GM08714 (cell line): ENCODE results near the gene CYB561D1.

Experiments used
- H3K4me3 ChIP-seq: fragments of 200-500 bp; sonication (Bioruptor generic); 2 replicates; pipeline ENCODE4 v1.5.1; 2014; ENCODE audit warnings: mild to moderate bottlenecking, low read length, inconsistent platforms
- ZNF274 ChIP-seq: IDR thresholded peaks from 2 replicates; pipeline ENCODE4 v1.6.1; 2012; ENCODE audit warnings: mild to moderate bottlenecking, low read depth, low read length

The CYB561D1 gene

GRCh38 chr1:109541102-109541501 lies 47.2 kb downstream of the CYB561D1 start:
- no peak for TF ChIP-seq ZNF274
- H3K4me3 ChIP-seq: no peak overlapping the region

GRCh38 chr1:109542657-109543056 lies 48.8 kb downstream of the CYB561D1 start:
- H3K4me3 ChIP-seq: no peak overlapping the region
- TF ChIP-seq ZNF274: no peak

GRCh38 chr1:109543283-109543987 lies 49.5 kb downstream of the CYB561D1 start:
- H3K4me3 ChIP-seq: no peak overlapping the region
- TF ChIP-seq ZNF274: no peak

- H3K4me3 ChIP-seq: no peak overlapping the region
- no peak for TF ChIP-seq ZNF274
These were observed 50.3 kb downstream of the CYB561D1 start for GRCh38 chr1:109543988-109544735.

DNA sequence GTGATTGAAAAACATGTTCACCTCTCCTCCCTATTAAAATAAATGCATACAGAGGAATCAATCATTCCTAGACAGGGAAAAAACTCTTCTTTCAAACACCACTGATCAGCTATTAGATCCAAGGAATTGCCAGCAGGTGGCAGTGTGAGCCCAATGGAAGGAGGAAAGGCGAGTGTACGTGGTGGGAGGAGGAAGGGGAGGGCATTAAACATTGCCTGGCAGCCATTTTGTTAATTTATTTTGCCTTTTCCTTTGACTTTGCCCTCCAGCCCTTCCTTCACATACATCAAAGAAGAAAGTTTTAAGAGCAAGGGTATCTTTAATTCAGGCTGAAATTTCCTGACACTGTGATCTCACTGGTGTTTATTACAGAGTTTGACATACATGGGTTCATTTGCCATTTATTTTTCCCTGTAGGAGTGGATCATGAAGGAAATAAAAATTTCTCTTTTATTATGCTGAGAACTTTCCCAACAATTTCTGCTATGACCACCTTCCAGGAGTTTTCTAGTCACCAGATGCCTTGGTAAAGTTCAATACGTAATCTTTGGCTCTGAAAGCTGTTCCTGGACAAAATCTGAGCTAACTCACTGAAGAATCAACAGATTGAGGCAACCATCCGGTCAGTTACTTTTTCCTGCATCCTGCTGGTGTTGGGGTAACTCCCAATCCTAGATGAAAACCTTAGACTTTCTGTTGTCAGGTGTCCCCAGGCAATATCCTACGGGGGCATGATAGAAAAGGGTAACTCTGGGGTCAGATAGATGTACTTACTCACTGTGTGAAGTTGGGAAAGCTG lies 52.6 kb downstream of the CYB561D1 start:
- no peak for TF ChIP-seq ZNF274
- H3K4me3 ChIP-seq: peak overlapping the region; percentile 81

DNA sequence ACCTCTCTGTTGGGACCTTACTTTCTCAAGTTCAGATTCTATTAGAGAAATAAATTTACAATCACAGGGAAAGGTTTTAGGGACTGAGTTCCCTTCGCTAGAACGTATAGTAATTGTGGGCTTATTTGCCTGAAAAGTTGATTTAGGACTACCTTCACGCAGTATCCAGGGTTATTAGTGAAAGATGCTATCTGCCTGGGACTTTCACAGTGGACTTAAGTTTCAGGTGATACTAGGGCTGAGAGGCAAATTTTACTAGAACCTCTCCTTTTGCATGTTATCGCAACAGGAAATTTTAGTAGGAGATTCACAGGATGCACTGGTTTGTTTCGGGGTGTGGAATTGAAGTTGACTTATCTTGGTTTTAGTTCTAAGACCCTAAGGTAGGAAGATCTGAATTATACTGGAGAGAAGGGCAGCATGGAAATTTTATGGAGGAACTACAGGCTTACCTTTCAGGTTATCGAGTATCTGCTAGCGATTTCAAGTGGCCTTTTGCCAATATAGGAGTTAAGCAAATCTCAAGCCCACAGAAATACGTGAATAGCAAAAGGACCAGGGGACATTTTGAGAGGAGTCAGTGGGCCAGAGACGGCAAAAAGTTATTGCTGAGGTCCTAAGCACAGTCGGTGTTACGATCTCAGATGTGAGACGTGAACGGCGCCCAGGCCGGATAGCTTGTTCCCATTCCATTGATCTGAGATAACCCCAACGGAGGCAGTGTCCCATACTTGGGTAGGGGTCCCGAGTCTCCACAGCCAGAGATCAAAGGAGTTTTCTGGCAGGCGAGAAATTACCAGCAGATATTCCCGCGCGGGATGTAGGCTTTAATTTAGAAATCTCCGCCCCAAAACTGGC lies 53.8 kb downstream of the CYB561D1 start:
- no peak for TF ChIP-seq ZNF274
- peak overlapping the region; percentile 81 for H3K4me3 ChIP-seq

DNA sequence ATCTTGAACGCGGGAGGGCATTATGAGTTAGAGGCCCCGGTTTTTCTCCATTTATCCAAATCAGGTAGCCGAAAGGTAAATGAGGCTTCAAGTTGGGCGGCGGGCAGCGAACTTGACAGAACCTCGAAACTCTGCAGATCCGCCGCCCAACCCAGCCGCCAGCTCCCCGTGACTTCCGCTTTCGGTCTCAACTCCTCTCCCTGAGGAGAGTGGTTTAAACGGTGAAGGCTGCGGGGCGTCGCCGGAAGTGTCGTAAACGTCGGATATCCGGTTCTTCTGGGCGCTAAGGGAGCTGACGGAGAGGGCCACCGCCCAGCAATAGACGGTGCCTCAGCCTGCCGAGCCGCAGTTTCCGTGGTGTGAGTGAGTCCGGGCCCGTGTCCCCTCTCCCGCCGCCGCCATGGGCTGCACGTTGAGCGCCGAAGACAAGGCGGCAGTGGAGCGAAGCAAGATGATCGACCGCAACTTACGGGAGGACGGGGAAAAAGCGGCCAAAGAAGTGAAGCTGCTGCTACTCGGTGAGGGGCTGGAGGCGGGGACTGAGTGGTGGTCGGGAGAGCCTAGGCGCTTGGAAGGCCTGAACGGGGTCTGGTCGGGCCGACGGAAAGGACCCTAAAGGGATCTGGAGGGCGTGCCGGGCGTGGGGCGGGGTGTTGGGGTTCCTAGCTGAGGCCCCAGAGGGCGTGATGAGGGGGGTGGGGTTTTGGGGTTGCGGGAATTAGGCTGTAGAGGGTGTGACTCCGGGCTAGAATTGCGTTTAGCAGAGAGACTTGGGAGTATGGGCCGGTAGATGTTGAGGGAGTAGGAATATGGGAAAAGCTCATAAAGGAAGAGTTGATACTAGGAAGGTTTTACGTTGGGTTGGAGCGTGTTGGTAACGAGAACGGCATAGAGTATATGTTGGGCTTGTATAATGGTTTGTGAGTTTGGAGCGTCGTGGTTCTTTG lies 54.7 kb downstream of the CYB561D1 start, which contains the start of gene GNAI3:
Gene GNAI3, plus strand, starts transcription at position 295 of the 947 bp plus-strand sequence. Its CDS starts 106 bp downstream, at position 401.
- no peak for TF ChIP-seq ZNF274
- H3K4me3 ChIP-seq: peak within 1 kb of the TSS; percentile 95
